ENCODE results near the gene GBA3.

GBA3 gene

DNA sequence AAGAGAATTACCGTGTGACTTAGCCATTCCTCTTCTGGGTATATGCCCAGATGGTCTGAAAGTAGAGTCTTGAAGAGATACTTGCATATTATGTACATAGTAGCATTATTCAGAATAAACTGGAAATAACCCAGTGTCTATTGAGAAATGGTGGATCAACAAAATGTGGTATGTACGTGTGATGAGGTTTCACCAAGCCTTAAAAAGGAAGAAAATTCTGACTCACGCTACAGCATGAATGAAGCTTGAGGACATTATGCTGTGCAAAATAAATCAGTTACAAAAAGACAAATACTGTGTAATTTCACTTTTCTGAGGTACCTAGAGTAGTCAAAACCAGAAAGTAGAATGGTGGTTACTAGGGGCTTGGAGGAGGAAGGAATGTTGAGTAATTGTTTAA lies 37.3 kb downstream of the GBA3 start:
- no peaks in the 10 kb centered on the region for H3K27me3 ChIP-seq (ENCODE audit: insufficient read depth, low read length)
- H3K79me2 ChIP-seq (ENCODE audit: insufficient read depth, low read length), result no peaks in the 10 kb centered on the region
- H3K9ac ChIP-seq (ENCODE audit: low read length), result no peak overlapping the region
- H3F3A ChIP-seq (ENCODE audit: insufficient read depth, low read length), result no peaks in the 10 kb centered on the region
- no peaks in the 10 kb centered on the region for H3K36me3 ChIP-seq (ENCODE audit: insufficient read depth, low read length)
- no peaks in the 10 kb centered on the region for H4K20me1 ChIP-seq (ENCODE audit: insufficient read depth, low read length)
- H2AFZ ChIP-seq (ENCODE audit: low read length), result no peak overlapping the region
- TF ChIP-seq, protein P1, sequence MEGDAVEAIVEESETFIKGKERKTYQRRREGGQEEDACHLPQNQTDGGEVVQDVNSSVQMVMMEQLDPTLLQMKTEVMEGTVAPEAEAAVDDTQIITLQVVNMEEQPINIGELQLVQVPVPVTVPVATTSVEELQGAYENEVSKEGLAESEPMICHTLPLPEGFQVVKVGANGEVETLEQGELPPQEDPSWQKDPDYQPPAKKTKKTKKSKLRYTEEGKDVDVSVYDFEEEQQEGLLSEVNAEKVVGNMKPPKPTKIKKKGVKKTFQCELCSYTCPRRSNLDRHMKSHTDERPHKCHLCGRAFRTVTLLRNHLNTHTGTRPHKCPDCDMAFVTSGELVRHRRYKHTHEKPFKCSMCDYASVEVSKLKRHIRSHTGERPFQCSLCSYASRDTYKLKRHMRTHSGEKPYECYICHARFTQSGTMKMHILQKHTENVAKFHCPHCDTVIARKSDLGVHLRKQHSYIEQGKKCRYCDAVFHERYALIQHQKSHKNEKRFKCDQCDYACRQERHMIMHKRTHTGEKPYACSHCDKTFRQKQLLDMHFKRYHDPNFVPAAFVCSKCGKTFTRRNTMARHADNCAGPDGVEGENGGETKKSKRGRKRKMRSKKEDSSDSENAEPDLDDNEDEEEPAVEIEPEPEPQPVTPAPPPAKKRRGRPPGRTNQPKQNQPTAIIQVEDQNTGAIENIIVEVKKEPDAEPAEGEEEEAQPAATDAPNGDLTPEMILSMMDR (IDR thresholded peaks at IDR 0.05; ENCODE audit: low read length), result no peak
- TF ChIP-seq EZH2 (IDR thresholded peaks at IDR 0.05; ENCODE audit: borderline replicate concordance, low read length), result no peak
- no peaks in the 10 kb centered on the region for H3K9me3 ChIP-seq (ENCODE audit: low read length)
- H3K4me2 ChIP-seq (ENCODE audit: low read length), result no peak overlapping the region
- no peak overlapping the region for H3K27ac ChIP-seq (ENCODE audit: low read depth, low read length, poor library complexity, severe bottlenecking)
- H3K4me1 ChIP-seq (ENCODE audit: insufficient read depth, low read length, severe bottlenecking), result no peaks in the 10 kb centered on the region
- no peak overlapping the region for H3K4me3 ChIP-seq (ENCODE audit: low read depth, low read length, poor library complexity, severe bottlenecking)
- no peaks in the 10 kb centered on the region for H3K9me2 ChIP-seq (ENCODE audit: low read depth, low read length)

DNA sequence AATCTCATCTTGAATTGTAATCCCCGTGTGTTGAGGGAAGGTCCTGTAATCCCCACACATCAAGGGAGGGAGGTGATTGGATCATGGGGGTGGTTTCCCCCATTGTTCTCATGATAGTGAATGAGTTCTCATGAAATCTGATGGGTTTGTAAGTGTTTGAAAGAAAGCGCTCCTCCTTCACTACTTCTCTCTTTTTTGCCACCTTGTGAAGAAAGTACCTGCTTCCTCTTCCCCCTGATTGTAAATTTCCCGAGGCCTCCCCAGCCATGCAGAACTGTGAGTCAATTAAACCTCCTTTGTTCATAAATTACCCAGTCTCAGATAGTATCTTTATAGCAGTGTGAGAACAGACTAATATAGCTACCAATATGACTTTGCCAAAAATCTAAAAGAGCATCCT lies 41.1 kb downstream of the GBA3 start:
- no peak for TF ChIP-seq EZH2 (IDR thresholded peaks at IDR 0.05; ENCODE audit: borderline replicate concordance, low read length)
- TF ChIP-seq, protein P1 (IDR thresholded peaks at IDR 0.05; ENCODE audit: low read length), result no peak
- Histone ChIP-seq H4K20me1 (ENCODE audit: insufficient read depth, low read length) (no peaks in the 10 kb centered on the region), H3F3A (ENCODE audit: insufficient read depth, low read length) (no peaks in the 10 kb centered on the region), H3K4me1 (ENCODE audit: insufficient read depth, low read length, severe bottlenecking) (no peaks in the 10 kb centered on the region), H3K9ac (ENCODE audit: low read length) (no peak overlapping the region), H2AFZ (ENCODE audit: low read length) (no peak overlapping the region), H3K4me2 (ENCODE audit: low read length) (no peak overlapping the region), H3K36me3 (ENCODE audit: insufficient read depth, low read length) (no peaks in the 10 kb centered on the region), H3K9me3 (ENCODE audit: low read length) (no peaks in the 10 kb centered on the region), H3K27me3 (ENCODE audit: insufficient read depth, low read length) (no peaks in the 10 kb centered on the region), H3K27ac (ENCODE audit: low read depth, low read length, poor library complexity, severe bottlenecking) (no peak overlapping the region), H3K4me3 (ENCODE audit: low read depth, low read length, poor library complexity, severe bottlenecking) (no peak overlapping the region), H3K9me2 (ENCODE audit: low read depth, low read length) (no peaks in the 10 kb centered on the region), H3K79me2 (ENCODE audit: insufficient read depth, low read length) (no peaks in the 10 kb centered on the region)

DNA sequence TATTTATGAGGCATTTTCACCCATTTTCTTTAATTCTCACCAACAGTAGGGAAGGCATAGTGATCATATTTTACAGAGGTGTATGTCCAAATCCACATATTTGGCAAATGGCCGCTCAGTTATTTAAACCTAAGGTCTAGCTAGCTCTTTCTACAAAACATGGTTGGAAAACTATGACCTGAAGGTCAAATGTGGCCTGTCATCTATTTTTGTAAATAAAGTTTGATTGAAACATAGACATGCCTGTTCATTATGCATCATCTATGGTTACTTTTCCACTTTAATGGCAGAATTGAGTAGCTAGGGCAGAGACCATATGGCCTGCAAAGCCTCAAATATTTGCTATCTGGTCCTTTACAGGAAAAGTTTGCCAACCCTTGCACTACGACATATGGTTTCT lies 44.2 kb downstream of the GBA3 start:
- Histone ChIP-seq H3K27me3 (ENCODE audit: insufficient read depth, low read length) (no peaks in the 10 kb centered on the region), H3K27ac (ENCODE audit: low read depth, low read length, poor library complexity, severe bottlenecking) (no peak overlapping the region), H3K79me2 (ENCODE audit: insufficient read depth, low read length) (no peaks in the 10 kb centered on the region), H2AFZ (ENCODE audit: low read length) (no peak overlapping the region), H3K36me3 (ENCODE audit: insufficient read depth, low read length) (no peaks in the 10 kb centered on the region), H3K9ac (ENCODE audit: low read length) (no peak overlapping the region), H3K9me3 (ENCODE audit: low read length) (no peaks in the 10 kb centered on the region), H4K20me1 (ENCODE audit: insufficient read depth, low read length) (no peaks in the 10 kb centered on the region), H3K9me2 (ENCODE audit: low read depth, low read length) (no peaks in the 10 kb centered on the region), H3K4me3 (ENCODE audit: low read depth, low read length, poor library complexity, severe bottlenecking) (no peak overlapping the region), H3F3A (ENCODE audit: insufficient read depth, low read length) (no peaks in the 10 kb centered on the region), H3K4me2 (ENCODE audit: low read length) (no peak overlapping the region), H3K4me1 (ENCODE audit: insufficient read depth, low read length, severe bottlenecking) (no peaks in the 10 kb centered on the region)
- TF ChIP-seq, protein P1 (IDR thresholded peaks at IDR 0.05; ENCODE audit: low read length), result no peak
- no peak for TF ChIP-seq EZH2 (IDR thresholded peaks at IDR 0.05; ENCODE audit: borderline replicate concordance, low read length)

All from OCI-LY1 (cell line).